Kidney (tissue), 14 donors: ENCODE data around the gene FPR3. TPM values are rescaled to one million over a fixed set of nuclear protein-coding genes. Genes with fewer than 3 reads are reported as not detected.

Experiments
- DNase-seq, 5 donors: peaks; one replicate each; pipeline ENCODE4 v3.0.0-alpha.2; 2013 to 2020
- FAIRE-seq: peaks from 2 replicates; lab custom pipeline; 2012; peaks lifted over from hg19 to GRCh38; lab: Jason Lieb, UNC
- H3K27ac ChIP-seq, 2 donors: one replicate each; pipeline ENCODE4 v1.7.0; 2013; ENCODE audit warnings: low read depth in 2 of 2, low read length in 2 of 2, inconsistent platforms in 1 of 2
- H3K27me3 ChIP-seq: one replicate; pipeline ENCODE4 v1.7.1; 2013; ENCODE audit warnings: low read length, inconsistent platforms; ENCODE audit not compliant: control insufficient read depth, insufficient read depth
- H3K36me3 ChIP-seq, 3 donors: one replicate each; pipeline versions ENCODE4 v1.7.0 to v1.7.1; 2013; ENCODE audit warnings: low read length in 3 of 3, control low read depth in 1 of 3, inconsistent platforms in 1 of 3; ENCODE audit not compliant: insufficient read depth in 3 of 3, control insufficient read depth in 2 of 3
- H3K4me1 ChIP-seq, 3 donors: one replicate each; pipeline versions ENCODE4 v1.7.0 to v1.7.1; 2013; ENCODE audit warnings: low read length in 3 of 3, inconsistent platforms in 1 of 3, low read depth in 1 of 3; ENCODE audit not compliant: control insufficient read depth in 2 of 3, insufficient read depth in 2 of 3
- H3K4me3 ChIP-seq, 3 donors: one replicate each; pipeline versions ENCODE4 v1.7.0 to v1.8.1; 2013; ENCODE audit warnings: low read length in 3 of 3, control low read depth in 1 of 3, inconsistent platforms in 1 of 3
- H3K9ac ChIP-seq, 3 donors: one replicate each; pipeline versions ENCODE4 v1.7.0 to v1.7.1; 2013; ENCODE audit warnings: low read length in 3 of 3, control low read depth in 1 of 3, inconsistent platforms in 1 of 3
- H3K9me3 ChIP-seq, 3 donors: one replicate each; pipeline versions ENCODE4 v1.7.0 to v1.7.1; 2013; ENCODE audit warnings: low read length in 3 of 3, control low read depth in 1 of 3, inconsistent platforms in 1 of 3; ENCODE audit not compliant: control insufficient read depth in 2 of 3, insufficient read depth in 1 of 3
- intact Hi-C: fragments of 100-400 bp; cut with DNase I; formaldehyde crosslinking; loops from one replicate; pipeline ENCODE4 v1.11.1; 2022
- polyA plus RNA-seq: library from polyadenylated mRNA; stranded (reverse); fragments of 350-450 nt; fragmentation: Illumina TruSeq; extraction: RNeasy Lipid Tissue Mini Kit (QIAGEN cat#74804); gene quantifications from one replicate; pipeline ENCODE4 v1.2.3, GENCODE V29; 2014; ENCODE audit warnings: low read depth, low replicate concordance; ENCODE audit not compliant: insufficient read depth
- total RNA-seq: library from RNA; stranded (reverse); fragmentation: NEBNext Ultra II Directional; extraction: Animal tissue kit (Norgen Biotek cat#: 25700); gene quantifications from one replicate; pipeline ENCODE4 v1.2.1, GENCODE V29; 2021
- TF ChIP-seq, protein P1 (sequence below): IDR thresholded peaks from 3 replicates; pipeline ENCODE4 v1.5.1; 2012; ENCODE audit warnings: mild to moderate bottlenecking, moderate library complexity, borderline replicate concordance; ENCODE audit not compliant: insufficient read depth; ENCODE audit errors: extremely low read depth
- donor health status: control.
- donor health status: control.
- donor health status: control.
- donor health status: control.
- donor health status: control.
- donor health status: DM: yes; HTN: yes; CAD: no.
- donor health status: Normal renal cell carcinoma (clear cell type).

Gene FPR3
- total and polyA plus RNA-seq, 2 donors from 2014 or later = 1.1 to 8.5 TPM

DNA sequence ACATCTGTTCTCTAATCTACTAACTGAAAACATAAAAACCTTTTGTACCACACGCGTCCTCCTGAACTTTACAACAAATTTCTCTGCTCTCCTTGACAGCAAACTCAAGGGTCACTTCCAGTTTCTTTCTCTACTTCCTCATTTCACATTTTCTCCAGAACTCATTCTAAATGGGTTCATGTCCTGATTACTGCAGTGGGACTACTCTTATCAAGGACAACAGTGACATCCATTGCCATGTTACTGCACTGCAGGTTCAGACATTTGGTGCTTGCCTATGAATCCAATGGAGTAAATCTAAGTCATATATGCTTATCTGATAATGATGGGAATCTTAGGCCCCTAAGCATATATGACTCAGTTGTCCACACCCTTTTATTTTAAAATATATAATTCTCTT is 35.3 kb downstream of the FPR3 start:
- intact Hi-C loops = no loop called here
- no peak overlapping the region for H3K9ac ChIP-seq
- H3K36me3 ChIP-seq = no peaks in the 10 kb centered on the region
- TF ChIP-seq, protein P1, sequence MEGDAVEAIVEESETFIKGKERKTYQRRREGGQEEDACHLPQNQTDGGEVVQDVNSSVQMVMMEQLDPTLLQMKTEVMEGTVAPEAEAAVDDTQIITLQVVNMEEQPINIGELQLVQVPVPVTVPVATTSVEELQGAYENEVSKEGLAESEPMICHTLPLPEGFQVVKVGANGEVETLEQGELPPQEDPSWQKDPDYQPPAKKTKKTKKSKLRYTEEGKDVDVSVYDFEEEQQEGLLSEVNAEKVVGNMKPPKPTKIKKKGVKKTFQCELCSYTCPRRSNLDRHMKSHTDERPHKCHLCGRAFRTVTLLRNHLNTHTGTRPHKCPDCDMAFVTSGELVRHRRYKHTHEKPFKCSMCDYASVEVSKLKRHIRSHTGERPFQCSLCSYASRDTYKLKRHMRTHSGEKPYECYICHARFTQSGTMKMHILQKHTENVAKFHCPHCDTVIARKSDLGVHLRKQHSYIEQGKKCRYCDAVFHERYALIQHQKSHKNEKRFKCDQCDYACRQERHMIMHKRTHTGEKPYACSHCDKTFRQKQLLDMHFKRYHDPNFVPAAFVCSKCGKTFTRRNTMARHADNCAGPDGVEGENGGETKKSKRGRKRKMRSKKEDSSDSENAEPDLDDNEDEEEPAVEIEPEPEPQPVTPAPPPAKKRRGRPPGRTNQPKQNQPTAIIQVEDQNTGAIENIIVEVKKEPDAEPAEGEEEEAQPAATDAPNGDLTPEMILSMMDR = peak; percentile 13
- no peak overlapping the region for H3K4me3 ChIP-seq
- H3K9me3 ChIP-seq = peaks cover 0 to 10% (median 0%) of the 10 kb centered on the region in 3 donors
- H3K27ac ChIP-seq = no peak overlapping the region
- H3K27me3 ChIP-seq = no peaks in the 10 kb centered on the region
- no peaks in the 10 kb centered on the region for H3K4me1 ChIP-seq
- DNase-seq = no peak
- no peak for FAIRE-seq

DNA sequence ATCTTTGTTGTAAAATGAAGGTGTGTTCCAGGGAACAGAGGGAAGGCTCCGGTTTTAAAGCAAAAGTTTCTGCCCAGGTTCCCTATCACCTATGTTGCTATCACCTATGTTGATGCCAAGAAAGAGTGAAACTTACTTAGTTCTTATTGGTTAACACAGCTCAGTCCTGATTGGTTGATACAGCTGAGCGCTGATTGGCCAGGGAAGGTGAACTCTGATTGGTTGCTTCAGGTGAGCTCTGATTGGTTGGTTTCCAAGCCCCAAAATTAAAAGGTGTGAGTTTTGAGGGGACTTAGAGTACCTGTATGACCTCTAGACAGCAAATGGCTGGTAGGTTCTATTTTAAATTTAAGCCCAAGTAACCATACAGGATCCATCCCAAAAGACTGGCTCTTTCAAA is 42.2 kb downstream of the FPR3 start:
- no peaks in the 10 kb centered on the region for H3K27me3 ChIP-seq
- TF ChIP-seq, protein P1 = no peak
- H3K36me3 ChIP-seq = no peaks in the 10 kb centered on the region
- no peak overlapping the region for H3K27ac ChIP-seq
- H3K9me3 ChIP-seq = peaks cover 0 to 3% (median 2%) of the 10 kb centered on the region in 3 donors
- intact Hi-C loops = no loop called here
- no peaks in the 10 kb centered on the region for H3K4me1 ChIP-seq
- H3K4me3 ChIP-seq = no peak overlapping the region
- no peak for FAIRE-seq
- H3K9ac ChIP-seq = no peak overlapping the region
- no peak for DNase-seq

DNA sequence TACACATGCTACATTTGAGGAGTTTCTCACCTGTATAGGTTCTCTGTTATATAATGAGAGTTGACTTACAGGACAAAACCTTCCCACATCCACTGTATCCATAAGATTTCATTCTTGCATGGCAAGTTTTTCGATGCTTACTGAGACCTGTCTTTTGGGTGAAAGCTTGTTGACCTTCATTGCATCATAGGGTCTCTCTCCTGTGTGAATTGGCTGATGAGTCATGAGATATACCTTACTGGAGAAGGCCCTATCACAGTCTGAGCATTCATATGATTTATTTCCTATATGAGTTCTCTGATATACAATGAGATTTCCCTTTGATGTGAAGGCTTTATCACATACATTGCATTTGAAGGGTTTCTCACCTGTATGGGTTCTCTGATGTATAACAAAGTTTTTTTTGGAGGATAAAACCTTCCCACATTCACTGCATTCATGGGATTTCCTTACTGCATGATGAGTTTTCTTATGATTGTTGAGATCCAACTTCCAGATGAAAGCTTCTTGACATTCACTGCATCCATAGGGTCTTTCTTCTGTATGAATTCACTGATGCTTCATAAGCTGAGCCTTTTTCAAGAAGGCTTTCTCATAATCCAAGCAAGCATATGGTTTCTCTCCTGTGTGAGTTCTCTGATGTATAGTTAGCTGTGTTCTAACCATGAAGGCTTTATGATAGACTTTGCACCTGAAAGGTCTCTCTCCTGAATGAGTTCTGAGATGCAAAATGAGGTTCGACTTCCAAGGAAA is 67.1 kb downstream of the FPR3 start:
- Histone ChIP-seq H3K9me3 (peaks cover 0 to 78% (median 45%) of the 10 kb centered on the region in 3 donors), H3K36me3 (no peaks in the 10 kb centered on the region), H3K27me3 (no peaks in the 10 kb centered on the region), H3K27ac (no peak overlapping the region), H3K4me3 (peak overlapping the region in 1 of 3 donors; percentile 1), H3K4me1 (no peaks in the 10 kb centered on the region), H3K9ac (no peak overlapping the region)
- FAIRE-seq = no peak
- TF ChIP-seq, protein P1 = no peak
- no peak for DNase-seq
- intact Hi-C loops = no loop called here
